OCI-LY1 (cell line): ENCODE data around the gene GIT2.

Source experiments
- H2AFZ ChIP-seq: fragments of 200-600 bp; sonication (generic), shearing (Covaris generic); 2 replicates; pipeline ENCODE4 v1.6.0; 2014; ENCODE audit warnings: antibody characterized with exemption, mild to moderate bottlenecking, low read length
- H3F3A ChIP-seq: fragments of 200-600 bp; sonication (generic), shearing (Covaris generic); 2 replicates; pipeline ENCODE4 v1.6.0; 2014; ENCODE audit warnings: mild to moderate bottlenecking, antibody characterized with exemption, low read length, moderate library complexity; ENCODE audit not compliant: insufficient read depth
- H3K27ac ChIP-seq: fragments of 200-600 bp; sonication (generic); 2 replicates; pipeline ENCODE4 v1.5.1; 2014; ENCODE audit warnings: low read length, mixed run types, mild to moderate bottlenecking, low read depth; ENCODE audit not compliant: poor library complexity, severe bottlenecking
- H3K27me3 ChIP-seq: fragments of 200-600 bp; sonication (generic); 2 replicates; pipeline ENCODE4 v1.6.0; 2014; ENCODE audit warnings: antibody characterized with exemption, mild to moderate bottlenecking, low read length, moderate library complexity; ENCODE audit not compliant: insufficient read depth
- H3K36me3 ChIP-seq: fragments of 200-600 bp; sonication (generic); 2 replicates; pipeline ENCODE4 v1.6.1; 2014; ENCODE audit warnings: mild to moderate bottlenecking, antibody characterized with exemption, low read length, moderate library complexity, mixed read lengths; ENCODE audit not compliant: insufficient read depth
- H3K4me1 ChIP-seq: fragments of 200-600 bp; sonication (generic); 2 replicates; pipeline ENCODE4 v1.5.1; 2014; ENCODE audit warnings: mild to moderate bottlenecking, low read length, moderate library complexity; ENCODE audit not compliant: insufficient read depth, severe bottlenecking
- H3K4me2 ChIP-seq: fragments of 200-600 bp; sonication (generic), shearing (Covaris generic); 2 replicates; pipeline ENCODE4 v1.6.1; 2014; ENCODE audit warnings: low read length
- H3K4me3 ChIP-seq: fragments of 200-600 bp; sonication (generic); 2 replicates; pipeline ENCODE4 v1.5.1; 2014; ENCODE audit warnings: low read length, low read depth, mild to moderate bottlenecking, mixed read lengths; ENCODE audit not compliant: poor library complexity, severe bottlenecking
- H3K79me2 ChIP-seq: fragments of 200-600 bp; shearing (Covaris generic); 2 replicates; pipeline ENCODE4 v1.6.1; 2016; ENCODE audit warnings: mixed run types, low read length, mixed read lengths; ENCODE audit not compliant: insufficient read depth
- H3K9ac ChIP-seq: fragments of 200-600 bp; sonication (generic), shearing (Covaris generic); 2 replicates; pipeline ENCODE4 v1.6.1; 2014; ENCODE audit warnings: mild to moderate bottlenecking, low read length, mixed read lengths
- H3K9me2 ChIP-seq: fragments of 200-600 bp; sonication (generic), shearing (Covaris generic); 2 replicates; pipeline ENCODE4 v1.6.1; 2014; ENCODE audit warnings: low read depth, mild to moderate bottlenecking, low read length, mixed read lengths
- H3K9me3 ChIP-seq: fragments of 200-600 bp; shearing (Covaris generic); 2 replicates; pipeline ENCODE4 v1.6.1; 2014; ENCODE audit warnings: low read length, mixed read lengths
- H4K20me1 ChIP-seq: fragments of 200-600 bp; sonication (generic), shearing (Covaris generic); 2 replicates; pipeline ENCODE4 v1.6.0; 2016; ENCODE audit warnings: mild to moderate bottlenecking, low read length; ENCODE audit not compliant: insufficient read depth
- EZH2 ChIP-seq: fragments of 200-600 bp; sonication (generic), shearing (Covaris generic); IDR thresholded peaks from 2 replicates; pipeline ENCODE4 v1.8.0; 2017; ENCODE audit warnings: borderline replicate concordance, mixed run types, mild to moderate bottlenecking, antibody characterized with exemption, low read length, moderate library complexity, mixed read lengths
- TF ChIP-seq, protein P1 (sequence below): fragments of 200-600 bp; sonication (generic), shearing (Covaris generic); IDR thresholded peaks from 2 replicates; pipeline ENCODE4 v1.5.1; 2017; ENCODE audit warnings: mild to moderate bottlenecking, antibody characterized with exemption, low read length, moderate library complexity, mixed read lengths

Gene GIT2

DNA sequence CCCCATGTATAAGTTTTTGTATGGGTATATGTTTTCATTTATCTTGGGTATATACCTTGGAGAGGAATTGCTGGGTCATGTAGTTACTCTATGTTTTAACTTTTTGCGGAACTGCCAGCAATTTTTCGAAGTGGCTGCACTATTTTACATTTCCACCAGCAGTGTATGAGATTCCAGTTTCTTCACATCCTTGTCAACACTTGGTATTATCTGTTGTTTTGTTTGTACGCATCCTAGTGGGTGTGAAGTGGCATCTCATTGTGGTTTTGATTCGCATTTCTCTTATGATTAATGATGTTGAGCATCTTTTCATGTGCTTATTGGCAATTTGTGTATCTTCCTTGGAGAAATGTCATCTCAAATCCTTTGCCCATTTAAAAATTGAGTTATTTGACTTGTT is 9.9 kb upstream of the GIT2 start:
- H3K9ac ChIP-seq = no peak overlapping the region
- no peak overlapping the region for H3K4me3 ChIP-seq
- H3F3A ChIP-seq = peaks cover 5% of the 10 kb centered on the region; the same call in 1 of the 2 replicates
- TF ChIP-seq, protein P1, sequence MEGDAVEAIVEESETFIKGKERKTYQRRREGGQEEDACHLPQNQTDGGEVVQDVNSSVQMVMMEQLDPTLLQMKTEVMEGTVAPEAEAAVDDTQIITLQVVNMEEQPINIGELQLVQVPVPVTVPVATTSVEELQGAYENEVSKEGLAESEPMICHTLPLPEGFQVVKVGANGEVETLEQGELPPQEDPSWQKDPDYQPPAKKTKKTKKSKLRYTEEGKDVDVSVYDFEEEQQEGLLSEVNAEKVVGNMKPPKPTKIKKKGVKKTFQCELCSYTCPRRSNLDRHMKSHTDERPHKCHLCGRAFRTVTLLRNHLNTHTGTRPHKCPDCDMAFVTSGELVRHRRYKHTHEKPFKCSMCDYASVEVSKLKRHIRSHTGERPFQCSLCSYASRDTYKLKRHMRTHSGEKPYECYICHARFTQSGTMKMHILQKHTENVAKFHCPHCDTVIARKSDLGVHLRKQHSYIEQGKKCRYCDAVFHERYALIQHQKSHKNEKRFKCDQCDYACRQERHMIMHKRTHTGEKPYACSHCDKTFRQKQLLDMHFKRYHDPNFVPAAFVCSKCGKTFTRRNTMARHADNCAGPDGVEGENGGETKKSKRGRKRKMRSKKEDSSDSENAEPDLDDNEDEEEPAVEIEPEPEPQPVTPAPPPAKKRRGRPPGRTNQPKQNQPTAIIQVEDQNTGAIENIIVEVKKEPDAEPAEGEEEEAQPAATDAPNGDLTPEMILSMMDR = no peak
- TF ChIP-seq EZH2 = no peak
- H3K36me3 ChIP-seq = peaks cover 15% of the 10 kb centered on the region
- H3K27me3 ChIP-seq = no peaks in the 10 kb centered on the region
- H3K9me3 ChIP-seq = no peaks in the 10 kb centered on the region
- no peak overlapping the region for H2AFZ ChIP-seq
- H3K27ac ChIP-seq = peak overlapping the region; percentile 92
- peaks cover 74% of the 10 kb centered on the region for H3K4me1 ChIP-seq
- H3K4me2 ChIP-seq = no peak overlapping the region
- no peaks in the 10 kb centered on the region for H4K20me1 ChIP-seq
- H3K79me2 ChIP-seq = peaks cover 42% of the 10 kb centered on the region
- no peaks in the 10 kb centered on the region for H3K9me2 ChIP-seq

DNA sequence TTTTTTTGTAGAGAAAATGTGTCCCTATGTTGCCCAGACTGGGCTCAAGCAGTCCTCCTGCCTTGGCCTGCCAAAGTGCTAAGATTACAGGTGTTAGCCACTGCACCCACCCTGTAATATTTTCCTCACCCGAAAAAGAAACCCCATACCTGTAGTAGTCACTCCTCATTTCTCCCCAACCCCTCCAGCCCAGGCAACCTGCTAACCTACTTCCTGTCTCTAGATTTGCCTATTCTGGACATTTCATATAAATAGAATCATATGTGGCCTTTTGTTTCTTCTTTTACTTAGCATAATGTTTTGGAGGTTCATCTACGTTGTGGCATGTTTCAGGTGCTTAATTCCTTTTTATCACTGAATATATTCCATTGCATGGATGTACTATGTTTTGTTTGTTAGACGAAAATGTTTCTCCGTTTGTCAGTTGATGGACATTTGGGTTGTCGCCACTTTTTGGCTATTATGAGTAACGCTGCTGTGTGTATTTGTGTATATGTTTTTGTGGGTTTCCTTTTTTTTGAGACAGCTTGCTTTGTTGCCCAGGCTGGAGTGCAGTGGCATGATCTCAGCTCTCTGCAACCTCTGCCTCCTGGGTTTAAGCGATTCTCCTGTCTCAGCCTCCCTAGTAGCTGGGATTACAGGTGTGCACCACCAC is 9.3 kb upstream of the GIT2 start:
- Histone ChIP-seq H3K79me2 (peaks cover 47% of the 10 kb centered on the region), H3K4me3 (peak overlapping the region; percentile 40), H3K9ac (no peak overlapping the region; the same call in 1 of the 2 replicates), H3K9me2 (no peaks in the 10 kb centered on the region), H4K20me1 (no peaks in the 10 kb centered on the region), H2AFZ (no peak overlapping the region), H3K4me1 (peaks cover 71% of the 10 kb centered on the region), H3K27me3 (no peaks in the 10 kb centered on the region), H3K9me3 (no peaks in the 10 kb centered on the region), H3F3A (no peaks in the 10 kb centered on the region), H3K27ac (peak overlapping the region; percentile 92), H3K36me3 (peaks cover 15% of the 10 kb centered on the region), H3K4me2 (peak overlapping the region; percentile 55)
- TF ChIP-seq EZH2 = no peak
- TF ChIP-seq, protein P1 = no peak

GRCh38 chr12:110004598-110004997 is 8.4 kb upstream of the GIT2 start:
- peak overlapping the region; percentile 92 for H3K27ac ChIP-seq
- H4K20me1 ChIP-seq = no peaks in the 10 kb centered on the region
- peaks cover 53% of the 10 kb centered on the region for H3K79me2 ChIP-seq
- no peak overlapping the region; the same call in 1 of the 2 replicates for H3K9ac ChIP-seq
- TF ChIP-seq EZH2 = no peak
- TF ChIP-seq, protein P1 = no peak
- peaks cover 15% of the 10 kb centered on the region for H3K36me3 ChIP-seq
- peak overlapping the region; percentile 40 for H3K4me3 ChIP-seq
- no peak overlapping the region for H2AFZ ChIP-seq
- H3K27me3 ChIP-seq = no peaks in the 10 kb centered on the region
- no peaks in the 10 kb centered on the region for H3F3A ChIP-seq
- peak overlapping the region; percentile 55 for H3K4me2 ChIP-seq
- H3K9me2 ChIP-seq = no peaks in the 10 kb centered on the region
- peaks cover 62% of the 10 kb centered on the region for H3K4me1 ChIP-seq
- no peaks in the 10 kb centered on the region for H3K9me3 ChIP-seq
